GM12878 (cell line): Measurements from ENCODE around the gene EEF2K. TPM values are rescaled to one million over a fixed set of nuclear protein-coding genes. Genes with fewer than 3 reads are reported as not detected.

Experiments used
- ATAC-seq: fragments of 200-7000 bp; cut with Tn5 transposase; 3 replicates; pipeline ENCODE4 v1.9.1; 2020; ENCODE audit warnings: mild to moderate bottlenecking, moderate library complexity
- BruUV-seq: library from RNA; stranded (reverse); fragments of 400-500 nt; replicated peaks from 2 replicates; lab custom pipeline; 2021; lab: Mats Ljungman, UMichigan
- CTCF ChIA-PET: fragments of 300-600 bp; sonication (Branson Sonifier 250); formaldehyde crosslinking; extraction: SDS; loops from one replicate; lab custom pipeline; 2021; ENCODE audit warnings: inconsistent platforms; lab: Yijun Ruan, JAX
- POLR2A ChIA-PET: fragments of 350-600 bp; formaldehyde crosslinking; extraction: SDS; loops from one replicate; lab custom pipeline; 2021; ENCODE audit warnings: inconsistent platforms; lab: Charles Lee
- RAD21 ChIA-PET: fragments of 300-600 bp; sonication (Branson Sonifier 250); formaldehyde crosslinking; loops from one replicate; lab custom pipeline; 2023; ENCODE audit warnings: antibody characterized with exemption; ENCODE audit not compliant: unreplicated experiment; lab: Charles Lee
- SMC1A ChIA-PET: fragments of 300-600 bp; sonication (Branson Sonifier 250); formaldehyde crosslinking; loops from one replicate; lab custom pipeline; 2023; ENCODE audit not compliant: unreplicated experiment, uncharacterized antibody; lab: Charles Lee
- DNase-seq: peaks from one replicate; pipeline ENCODE4 v3.0.0-alpha.2; 2011; ENCODE audit warnings: low read depth, low spot score
- FAIRE-seq: peaks from 3 replicates; lab custom pipeline; 2011; peaks lifted over from hg19 to GRCh38; lab: Jason Lieb, UNC
- H2AFZ ChIP-seq: 2 replicates; pipeline ENCODE4 v1.6.0; 2011; ENCODE audit warnings: low read depth, low read length, control low read depth; ENCODE audit not compliant: control insufficient read depth
- H3K27ac ChIP-seq: 2 replicates; pipeline ENCODE4 v1.5.1; 2011; ENCODE audit warnings: control low read depth; ENCODE audit not compliant: control insufficient read depth, insufficient read depth
- H3K27me3 ChIP-seq, 2 experiments: replicated peaks in 1 of 2; 2 replicates each; pipeline versions ENCODE4 v1.6.0 to v1.6.1; 2011; ENCODE audit warnings: low read length in 1 of 2; ENCODE audit not compliant: control insufficient read depth in 2 of 2, insufficient read depth in 2 of 2
- H3K36me3 ChIP-seq, 2 experiments: 2 replicates each; pipeline ENCODE4 v1.5.1; 2011; ENCODE audit warnings: low read length in 1 of 2; ENCODE audit not compliant: control insufficient read depth in 2 of 2, insufficient read depth in 2 of 2
- H3K4me1 ChIP-seq: 2 replicates; pipeline ENCODE4 v1.6.1; 2011; ENCODE audit warnings: mild to moderate bottlenecking, low read length, moderate library complexity, mixed read lengths; ENCODE audit not compliant: control insufficient read depth, insufficient read depth
- H3K4me2 ChIP-seq: 2 replicates; pipeline ENCODE4 v1.6.0; 2011; ENCODE audit warnings: control low read depth; ENCODE audit not compliant: control insufficient read depth, insufficient read depth
- H3K4me3 ChIP-seq: fragments of 200-600 bp; sonication (generic); 2 replicates; pipeline ENCODE4 v1.5.1; 2016
- H3K79me2 ChIP-seq: 2 replicates; pipeline ENCODE4 v1.6.0; 2011; ENCODE audit warnings: low read length; ENCODE audit not compliant: control insufficient read depth, insufficient read depth
- H3K9ac ChIP-seq: 2 replicates; pipeline ENCODE4 v1.8.0; 2011; ENCODE audit warnings: low read length, control low read depth, mixed read lengths; ENCODE audit not compliant: control insufficient read depth, insufficient read depth
- H3K9me3 ChIP-seq: replicated peaks from 3 replicates; pipeline ENCODE4 v1.5.1; 2011; ENCODE audit warnings: mild to moderate bottlenecking, low read length; ENCODE audit not compliant: control insufficient read depth, insufficient read depth
- H4K20me1 ChIP-seq: 2 replicates; pipeline ENCODE4 v1.6.0; 2011; ENCODE audit not compliant: control insufficient read depth, insufficient read depth
- ATF3 ChIP-seq: IDR thresholded peaks from 2 replicates; pipeline ENCODE4 v1.6.1; 2011; ENCODE audit warnings: low read depth, mild to moderate bottlenecking, low read length, moderate library complexity, borderline replicate concordance; ENCODE audit errors: extremely low read depth
- PRDM15 ChIP-seq: fragments of 450-650 bp; formaldehyde crosslinking; IDR thresholded peaks from 2 replicates; pipeline ENCODE4 v1.4.0; 2020; ENCODE audit warnings: mild to moderate bottlenecking, moderate library complexity
- RBBP5 ChIP-seq: fragments of 200-600 bp; sonication (generic); conservative IDR thresholded peaks from 2 replicates; pipeline ENCODE4 v1.6.1; 2016
- STAT1 ChIP-seq: fragments of 450-650 bp; conservative IDR thresholded peaks from 2 replicates; pipeline ENCODE4 v1.6.1; 2014; ENCODE audit warnings: antibody characterized with exemption, mild to moderate bottlenecking
- in situ Hi-C: fragments of 300-500 bp; cut with MboI; formaldehyde crosslinking; loops from 9 replicates; pipeline ENCODE4 v1.14.3; 2018; ENCODE audit warnings: mixed read lengths
- intact Hi-C: fragments of 100-400 bp; cut with micrococcal nuclease; formaldehyde crosslinking; loops from one replicate; pipeline ENCODE4 v1.14.2; 2022; ENCODE audit not compliant: unreplicated experiment
- polyA plus RNA-seq, 11 experiments: library from polyadenylated mRNA; depleted of rRNA in 4 of 11; unstranded in 6 of 11; stranded (reverse) in 5 of 11; fragments of >200 nt; fragmentation: Nextera tagmentation in 4 of 11; fragmentation: Illumina TruSeq in 1 of 11; extraction: Ambion mirVana in 4 of 11; extraction: Trizol in 1 of 11; gene quantifications; 1 replicate in 1 of 11; 2 replicates in 10 of 11; pipeline versions ENCODE4 v1.2.1 to v1.2.3, GENCODE V29; 2011 to 2016; ENCODE audit warnings: inconsistent platforms in 2 of 11, missing spikeins in 2 of 11, low read depth in 1 of 11
- total RNA-seq, 4 experiments: library from RNA; depleted of rRNA in 3 of 4; stranded (reverse); fragments of >200 nt in 3 of 4; fragmentation: Illumina TruSeq in 1 of 4; extraction: Trizol in 1 of 4; gene quantifications; 2 replicates each; pipeline versions ENCODE4 v1.2.1 to v1.2.3, GENCODE V29; 2013 to 2021

Gene EEF2K
- total and polyA plus RNA-seq, 10 of the 15 experiments (the other 5 are each of a cell fraction or from before 2014, with no cell fraction given) = 2.0 to 29.6 (median 12.2) TPM

GRCh38 chr16:22161401-22161800 is 44.7 kb upstream of the EEF2K start:
- Histone ChIP-seq H3K36me3 (no peaks in the 10 kb centered on the region), H3K4me2 (no peak overlapping the region), H3K27me3 (peaks cover 0 to 3% of the 10 kb centered on the region in 2 experiments; a peak in 3 of 4 replicates), H2AFZ (no peak overlapping the region), H3K79me2 (no peaks in the 10 kb centered on the region), H3K27ac (no peak overlapping the region), H3K4me1 (no peaks in the 10 kb centered on the region), H3K9ac (no peak overlapping the region), H4K20me1 (no peaks in the 10 kb centered on the region; the same call in 1 of the 2 replicates), H3K4me3 (no peak overlapping the region), H3K9me3 (no peaks in the 10 kb centered on the region)
- ChIA-PET CTCF (interaction anchor here (1.4 kb wide), 1 partner anchor 83 kb away, joined by 4 read pairs; no protein-coding TSS in a partner anchor), SMC1A (no interaction called here), RAD21 (no interaction called here), POLR2A (no interaction called here)
- no TSS peak for BruUV-seq
- DNase-seq (no peak), FAIRE-seq (no peak), ATAC-seq (no peak)
- in situ Hi-C loops (no loop called here), intact Hi-C loops (no loop called here)
- TF ChIP-seq ATF3 (no peak), STAT1 (no peak), RBBP5 (no peak), PRDM15 (no peak)
